ENCODE data around the gene BAG3. TPM values are rescaled to one million over a fixed set of nuclear protein-coding genes. Genes with fewer than 3 reads are reported as not detected.

The BAG3 gene
- total and polyA plus RNA-seq, 3 donors from 2014 or later, result 36.7 to 50.3 (median 44.8) TPM

GRCh38 chr10:119700321-119700954 lies 49.3 kb downstream of the BAG3 start:
- 87 to 89% methylated on average over 4 of the region's 4 CpGs for WGBS, 2 donors
- H3K9me3 ChIP-seq, result no peaks in the 10 kb centered on the region
- intact Hi-C loops (cut with DNase I; ENCODE audit: low total_unique reads), result no loop called here
- TF ChIP-seq POLR2A (IDR thresholded peaks at IDR 0.05) (no peak), CTCF (IDR thresholded peaks at IDR 0.05) (no peak)
- H3K36me3 ChIP-seq (ENCODE audit: low read depth, missing control alignments), result no peaks in the 10 kb centered on the region
- no peak overlapping the region for H3K4me3 ChIP-seq
- no peak overlapping the region for H3K27ac ChIP-seq
- DNase-seq, result no peak
- H3K27me3 ChIP-seq, result no peaks in the 10 kb centered on the region
- no peaks in the 10 kb centered on the region for H3K4me1 ChIP-seq

- H3K27me3 ChIP-seq, result no peaks in the 10 kb centered on the region
- DNase-seq, result no peak
- H3K27ac ChIP-seq, result no peak overlapping the region
- TF ChIP-seq CTCF (IDR thresholded peaks at IDR 0.05) (no peak), POLR2A (IDR thresholded peaks at IDR 0.05) (no peak)
- no peaks in the 10 kb centered on the region for H3K36me3 ChIP-seq (ENCODE audit: low read depth, missing control alignments)
- no peaks in the 10 kb centered on the region for H3K9me3 ChIP-seq
- no peak overlapping the region for H3K4me3 ChIP-seq
- intact Hi-C loops (cut with DNase I; ENCODE audit: low total_unique reads), result no loop called here
- H3K4me1 ChIP-seq, result no peaks in the 10 kb centered on the region
- WGBS, 2 donors, result 76 to 86% methylated on average over 7 of the region's 7 CpGs
Measured at GRCh38 chr10:119701861-119702260, 50.7 kb downstream of the BAG3 start.

DNA sequence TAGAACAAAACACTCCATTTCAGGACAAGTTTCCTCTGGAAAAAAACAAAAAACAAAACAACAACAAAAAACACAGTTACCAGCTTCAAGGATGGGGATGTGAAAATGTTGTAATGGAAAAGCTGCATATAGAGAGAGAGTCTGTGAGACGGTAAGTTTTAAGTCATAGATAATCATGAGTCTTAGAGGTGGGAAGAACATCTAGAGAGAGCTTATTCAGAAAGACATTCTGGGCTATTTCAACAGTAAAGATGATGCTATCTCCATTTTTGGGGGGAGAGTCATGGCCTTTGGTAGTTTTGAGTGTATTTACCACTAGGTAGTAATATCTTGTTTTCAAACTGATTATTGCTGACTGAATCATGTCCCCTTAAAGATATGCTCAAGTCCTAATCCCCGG lies 51.4 kb downstream of the BAG3 start:
- TF ChIP-seq CTCF (IDR thresholded peaks at IDR 0.05), result no peak
- TF ChIP-seq POLR2A (IDR thresholded peaks at IDR 0.05), result no peak
- DNase-seq, result no peak
- H3K4me3 ChIP-seq, result no peak overlapping the region
- intact Hi-C loops (cut with DNase I; ENCODE audit: low total_unique reads), result no loop called here
- 81 to 97% methylated on average over 2 of the region's 2 CpGs for WGBS, 2 donors
- H3K4me1 ChIP-seq, result no peaks in the 10 kb centered on the region
- no peaks in the 10 kb centered on the region for H3K9me3 ChIP-seq
- H3K27me3 ChIP-seq, result no peaks in the 10 kb centered on the region
- no peak overlapping the region for H3K27ac ChIP-seq
- no peaks in the 10 kb centered on the region for H3K36me3 ChIP-seq (ENCODE audit: low read depth, missing control alignments)

DNA sequence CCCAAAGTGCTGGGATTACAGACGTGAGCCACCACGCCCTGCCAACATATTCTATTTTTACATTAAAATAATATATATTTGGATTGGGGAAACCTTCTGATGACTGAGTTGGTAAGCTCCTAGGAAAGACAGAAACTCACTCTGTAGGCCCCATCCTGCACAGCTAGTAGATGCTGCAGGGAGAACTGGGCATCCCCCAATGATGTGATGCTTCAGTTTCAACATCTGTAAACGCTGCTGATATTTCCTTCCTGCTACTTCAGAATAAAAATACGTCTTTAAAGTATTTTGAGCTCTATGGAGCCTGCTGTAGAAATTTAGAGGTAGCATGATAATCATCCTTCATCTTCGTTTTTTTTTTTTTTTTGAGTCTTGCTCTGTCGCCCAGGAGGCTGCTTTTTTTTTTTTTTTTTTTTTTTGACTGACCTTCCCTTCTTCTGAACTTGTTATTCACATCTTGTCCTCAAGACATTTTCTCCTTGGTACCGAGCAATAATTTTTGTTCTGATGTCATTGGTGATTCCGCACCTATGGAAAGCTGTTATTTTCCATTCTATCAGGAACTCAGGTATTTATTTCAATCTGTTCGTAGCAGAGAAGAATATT lies 52.8 kb downstream of the BAG3 start:
- TF ChIP-seq CTCF (IDR thresholded peaks at IDR 0.05), result no peak
- TF ChIP-seq POLR2A (IDR thresholded peaks at IDR 0.05), result no peak
- Histone ChIP-seq H3K27me3 (no peaks in the 10 kb centered on the region), H3K4me1 (no peaks in the 10 kb centered on the region), H3K36me3 (ENCODE audit: low read depth, missing control alignments) (no peaks in the 10 kb centered on the region), H3K27ac (no peak overlapping the region), H3K4me3 (no peak overlapping the region), H3K9me3 (no peaks in the 10 kb centered on the region)
- intact Hi-C loops (cut with DNase I; ENCODE audit: low total_unique reads), result no loop called here
- DNase-seq, result no peak
- WGBS, 2 donors, result 86 to 93% methylated on average over 9 of the region's 9 CpGs

- no peak for TF ChIP-seq CTCF (IDR thresholded peaks at IDR 0.05)
- no peak for TF ChIP-seq POLR2A (IDR thresholded peaks at IDR 0.05)
- Histone ChIP-seq H3K36me3 (ENCODE audit: low read depth, missing control alignments) (no peaks in the 10 kb centered on the region), H3K4me3 (no peak overlapping the region), H3K27ac (no peak overlapping the region), H3K9me3 (no peaks in the 10 kb centered on the region), H3K4me1 (no peaks in the 10 kb centered on the region), H3K27me3 (no peaks in the 10 kb centered on the region)
- intact Hi-C loops (cut with DNase I; ENCODE audit: low total_unique reads), result no loop called here
- WGBS, 2 donors, result 92 to 97% methylated on average over 3 of the region's 3 CpGs
- no peak for DNase-seq
Measured at GRCh38 chr10:119705434-119705831, 54.3 kb downstream of the BAG3 start.
